Caco-2 (cell line): ENCODE data around the gene WIPF1. TPM values are rescaled to one million over a fixed set of nuclear protein-coding genes. Genes with fewer than 3 reads are reported as not detected.

ENCODE experiments used
- BruUV-seq: library from RNA; stranded (reverse); fragments of 400-500 nt; replicated peaks from 2 replicates; lab custom pipeline; 2021; lab: Mats Ljungman, UMichigan
- CTCF ChIA-PET: fragments of 300-600 bp; sonication (Branson Sonifier 250); formaldehyde crosslinking; loops from one replicate; lab custom pipeline; 2022; ENCODE audit warnings: antibody characterized with exemption; lab: Charles Lee
- POLR2A ChIA-PET: fragments of 300-600 bp; sonication (Branson Sonifier 250); formaldehyde crosslinking; loops from one replicate; lab custom pipeline; 2022; ENCODE audit warnings: antibody characterized with exemption; lab: Charles Lee
- DNase-seq, 2 experiments: peaks; one replicate each; pipeline versions ENCODE4 v3.0.0 to v3.0.0-alpha.2; 2020 to 2022
- H3K27me3 ChIP-seq: replicated peaks from 2 replicates; pipeline ENCODE4 v1.6.0; 2011; ENCODE audit warnings: low read length; ENCODE audit not compliant: control insufficient read depth, insufficient read depth
- H3K36me3 ChIP-seq: 2 replicates; pipeline ENCODE4 v1.5.1; 2011; ENCODE audit warnings: low read length; ENCODE audit not compliant: control insufficient read depth, insufficient read depth
- H3K4me1 ChIP-seq: fragments of 250-450 bp; sonication (Bioruptor Pico); 2 replicates; pipeline ENCODE4 v1.5.1; 2020; ENCODE audit warnings: mild to moderate bottlenecking
- H3K4me3 ChIP-seq: 2 replicates; pipeline ENCODE4 v1.5.1; 2011; ENCODE audit warnings: low read depth, mild to moderate bottlenecking, control low read depth, low read length
- H3K9me3 ChIP-seq: fragments of 250-450 bp; sonication (Bioruptor Pico); 2 replicates; pipeline ENCODE4 v1.5.1; 2020; ENCODE audit warnings: mild to moderate bottlenecking, moderate library complexity
- H3K27ac Mint-ChIP-seq: one replicate; pipeline ENCODE4 v1.8.0; 2022; ENCODE audit warnings: mixed read lengths; ENCODE audit not compliant: unreplicated experiment
- H3K27me3 Mint-ChIP-seq: one replicate; pipeline ENCODE4 v1.8.0; 2022; ENCODE audit warnings: mixed read lengths; ENCODE audit not compliant: insufficient read depth, unreplicated experiment
- H3K36me3 Mint-ChIP-seq: one replicate; pipeline ENCODE4 v1.8.0; 2022; ENCODE audit warnings: mild to moderate bottlenecking, mixed read lengths; ENCODE audit not compliant: insufficient read depth, unreplicated experiment
- H3K4me1 Mint-ChIP-seq: one replicate; pipeline ENCODE4 v1.8.0; 2022; ENCODE audit warnings: low read depth, mixed read lengths; ENCODE audit not compliant: unreplicated experiment
- H3K4me3 Mint-ChIP-seq: one replicate; pipeline ENCODE4 v1.8.0; 2022; ENCODE audit warnings: mild to moderate bottlenecking, moderate library complexity, mixed read lengths; ENCODE audit not compliant: unreplicated experiment
- H3K9me3 Mint-ChIP-seq: one replicate; pipeline ENCODE4 v1.8.0; 2022; ENCODE audit warnings: mixed read lengths; ENCODE audit not compliant: unreplicated experiment
- intact Hi-C: fragments of 100-400 bp; cut with micrococcal nuclease; formaldehyde crosslinking; loops from one replicate; pipeline ENCODE4 v1.10.0; 2022; ENCODE audit not compliant: unreplicated experiment
- total RNA-seq: library from RNA; stranded (reverse); gene quantifications from 2 replicates; pipeline ENCODE4 v1.2.3, GENCODE V29; 2022
- TF ChIP-seq, protein P1 (sequence below), 2 experiments: fragments of 200-600 bp in 1 of 2; IDR thresholded peaks; 1 replicate in 1 of 2; 2 replicates in 1 of 2; pipeline versions ENCODE4 v1.5.1 to v1.8.0; 2011 to 2022; ENCODE audit warnings: antibody characterized with exemption in 1 of 2, control low read depth in 1 of 2, inconsistent platforms in 1 of 2, low read depth in 1 of 2, low read length in 1 of 2, mild to moderate bottlenecking in 1 of 2, moderate library complexity in 1 of 2; ENCODE audit not compliant: insufficient read depth in 1 of 2, severe bottlenecking in 1 of 2, unreplicated experiment in 1 of 2

WIPF1 gene
- total RNA-seq, 1 experiment from 2014 or later, result 5.1 TPM

DNA sequence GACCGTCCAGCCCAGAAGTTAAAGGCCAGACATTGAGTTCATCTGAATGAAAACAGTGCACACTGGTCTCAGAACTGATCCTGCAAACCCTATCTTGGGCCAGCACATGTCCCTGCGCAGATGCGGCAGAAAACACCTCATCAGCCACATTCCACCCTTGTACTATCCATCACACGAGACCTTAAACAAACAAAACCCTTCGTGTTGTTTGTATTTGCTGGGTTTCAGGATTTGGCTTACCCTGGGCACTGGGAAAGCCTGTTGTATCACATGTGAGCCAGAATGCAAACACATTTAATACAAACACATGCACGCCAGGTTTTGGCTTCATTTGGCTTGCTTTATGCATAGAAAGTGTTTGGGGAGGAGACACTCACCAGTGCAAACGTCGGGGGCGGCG, 12.5 kb downstream of the WIPF1 start:
- Mint-ChIP-seq H3K36me3 (no peaks in the 10 kb centered on the region), H3K27me3 (no peaks in the 10 kb centered on the region), H3K9me3 (no peaks in the 10 kb centered on the region), H3K27ac (no peak overlapping the region), H3K4me3 (no peak overlapping the region), H3K4me1 (no peaks in the 10 kb centered on the region)
- Histone ChIP-seq H3K4me3 (no peak overlapping the region), H3K9me3 (no peaks in the 10 kb centered on the region), H3K36me3 (no peaks in the 10 kb centered on the region), H3K27me3 (no peaks in the 10 kb centered on the region), H3K4me1 (peaks cover under 1% of the 10 kb centered on the region; the same call in 1 of the 2 replicates)
- ChIA-PET CTCF (no interaction called here), POLR2A (interaction anchor here (0.6 kb wide), 1 partner anchor 645 kb away, joined by 12 read pairs; no protein-coding TSS in a partner anchor)
- BruUV-seq, result no TSS peak
- DNase-seq, result peak in 1 of 2 experiments; percentile 13
- intact Hi-C loops, result no loop called here
- TF ChIP-seq, protein P1, sequence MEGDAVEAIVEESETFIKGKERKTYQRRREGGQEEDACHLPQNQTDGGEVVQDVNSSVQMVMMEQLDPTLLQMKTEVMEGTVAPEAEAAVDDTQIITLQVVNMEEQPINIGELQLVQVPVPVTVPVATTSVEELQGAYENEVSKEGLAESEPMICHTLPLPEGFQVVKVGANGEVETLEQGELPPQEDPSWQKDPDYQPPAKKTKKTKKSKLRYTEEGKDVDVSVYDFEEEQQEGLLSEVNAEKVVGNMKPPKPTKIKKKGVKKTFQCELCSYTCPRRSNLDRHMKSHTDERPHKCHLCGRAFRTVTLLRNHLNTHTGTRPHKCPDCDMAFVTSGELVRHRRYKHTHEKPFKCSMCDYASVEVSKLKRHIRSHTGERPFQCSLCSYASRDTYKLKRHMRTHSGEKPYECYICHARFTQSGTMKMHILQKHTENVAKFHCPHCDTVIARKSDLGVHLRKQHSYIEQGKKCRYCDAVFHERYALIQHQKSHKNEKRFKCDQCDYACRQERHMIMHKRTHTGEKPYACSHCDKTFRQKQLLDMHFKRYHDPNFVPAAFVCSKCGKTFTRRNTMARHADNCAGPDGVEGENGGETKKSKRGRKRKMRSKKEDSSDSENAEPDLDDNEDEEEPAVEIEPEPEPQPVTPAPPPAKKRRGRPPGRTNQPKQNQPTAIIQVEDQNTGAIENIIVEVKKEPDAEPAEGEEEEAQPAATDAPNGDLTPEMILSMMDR (IDR thresholded peaks at IDR 0.05; ENCODE audit: insufficient read depth in 1 of 2, low read depth in 1 of 2, low read length in 1 of 2, severe bottlenecking in 1 of 2, unreplicated experiment in 1 of 2), result no peak

DNA sequence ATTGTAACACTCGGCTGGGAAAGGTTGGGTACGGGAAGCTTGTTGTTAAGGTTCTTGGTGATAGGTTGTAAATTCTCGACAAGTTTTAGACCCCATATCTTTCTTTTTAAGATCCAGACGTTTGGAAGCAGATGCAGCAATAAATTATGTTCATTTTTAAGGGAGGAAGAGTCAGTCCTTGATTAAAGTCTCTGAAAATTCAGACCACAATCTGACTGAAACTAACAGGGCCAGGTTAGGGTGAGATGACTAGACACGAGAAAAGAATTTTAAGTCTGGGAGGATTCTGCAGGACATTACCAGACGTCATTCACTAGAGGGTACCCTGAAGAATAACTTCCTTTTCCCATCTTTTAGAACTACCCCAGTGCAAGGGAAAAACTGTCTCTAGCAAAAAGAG, 16.1 kb downstream of the WIPF1 start:
- CTCF ChIA-PET, result no interaction called here
- Mint-ChIP-seq H3K27me3 (no peaks in the 10 kb centered on the region), H3K27ac (no peak overlapping the region), H3K36me3 (no peaks in the 10 kb centered on the region), H3K4me1 (no peaks in the 10 kb centered on the region), H3K9me3 (no peaks in the 10 kb centered on the region), H3K4me3 (no peak overlapping the region)
- no peaks in the 10 kb centered on the region for H3K27me3 ChIP-seq
- POLR2A ChIA-PET, result no interaction called here
- DNase-seq, result no peak
- H3K4me1 ChIP-seq, result no peaks in the 10 kb centered on the region
- intact Hi-C loops, result no loop called here
- TF ChIP-seq, protein P1 (IDR thresholded peaks at IDR 0.05; ENCODE audit: insufficient read depth in 1 of 2, low read depth in 1 of 2, low read length in 1 of 2, severe bottlenecking in 1 of 2, unreplicated experiment in 1 of 2), result no peak
- no peaks in the 10 kb centered on the region for H3K36me3 ChIP-seq
- BruUV-seq, result no TSS peak
- 0 out of 2 replicates have a peak, but pooled peaks cover 2% of the 10 kb centered on the region for H3K9me3 ChIP-seq
- no peak overlapping the region for H3K4me3 ChIP-seq

DNA sequence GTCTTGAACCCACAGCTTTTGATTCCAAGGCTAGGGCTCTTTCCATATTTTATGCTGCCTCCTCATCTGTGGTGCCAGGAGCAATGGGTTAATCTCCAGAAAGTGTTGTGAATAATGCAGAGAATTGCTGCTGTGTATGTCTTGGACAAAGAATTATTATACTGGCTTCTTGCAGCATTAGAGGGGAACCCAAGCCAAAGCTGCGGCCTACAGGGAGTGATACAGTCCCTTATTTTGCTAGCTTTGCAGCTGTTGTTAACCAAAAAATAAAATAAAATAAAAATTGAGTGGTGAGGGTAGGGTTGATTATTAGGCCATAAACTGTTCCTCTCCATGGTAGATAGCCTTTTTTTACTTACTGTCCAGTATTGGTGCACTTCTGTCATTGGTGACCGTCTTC, 16.7 kb downstream of the WIPF1 start:
- intact Hi-C loops, result no loop called here
- POLR2A ChIA-PET, result interaction anchor here (0.6 kb wide), 1 partner anchor 9 kb away, joined by 4 read pairs; no protein-coding TSS in a partner anchor
- CTCF ChIA-PET, result no interaction called here
- H3K4me1 Mint-ChIP-seq, result no peaks in the 10 kb centered on the region
- TF ChIP-seq, protein P1 (IDR thresholded peaks at IDR 0.05; ENCODE audit: insufficient read depth in 1 of 2, low read depth in 1 of 2, low read length in 1 of 2, severe bottlenecking in 1 of 2, unreplicated experiment in 1 of 2), result no peak
- no peaks in the 10 kb centered on the region for H3K4me1 ChIP-seq
- no peaks in the 10 kb centered on the region for H3K36me3 ChIP-seq
- H3K27me3 ChIP-seq, result no peaks in the 10 kb centered on the region
- DNase-seq, result no peak
- 0 out of 2 replicates have a peak, but pooled peaks cover 2% of the 10 kb centered on the region for H3K9me3 ChIP-seq
- BruUV-seq, result no TSS peak
- H3K27me3 Mint-ChIP-seq, result no peaks in the 10 kb centered on the region
- no peaks in the 10 kb centered on the region for H3K36me3 Mint-ChIP-seq
- no peak overlapping the region for H3K4me3 ChIP-seq
- H3K4me3 Mint-ChIP-seq, result no peak overlapping the region
- H3K27ac Mint-ChIP-seq, result no peak overlapping the region
- H3K9me3 Mint-ChIP-seq, result no peaks in the 10 kb centered on the region
